PFSK-1 (cell line): ENCODE results near the gene DDX25.

Source experiments
- FOXP2 ChIP-seq: optimal IDR thresholded peaks from 2 replicates; pipeline ENCODE3; 2011; ENCODE audit warnings: borderline replicate concordance, control low read depth, inconsistent platforms; ENCODE audit not compliant: insufficient read depth; ENCODE audit errors: extremely low read length, extremely low read depth
- POLR2AphosphoS5 ChIP-seq: IDR thresholded peaks from 2 replicates; pipeline ENCODE4 v1.6.1; 2012; ENCODE audit warnings: low read depth, mild to moderate bottlenecking, control low read depth, low read length, moderate library complexity
- REST ChIP-seq, 2 experiments: IDR thresholded peaks; 2 replicates each; pipeline versions ENCODE4 v1.6.1 to v1.8.0; 2011 to 2012; ENCODE audit warnings: low read depth in 2 of 2, low read length in 2 of 2, control low read depth in 1 of 2, inconsistent platforms in 1 of 2, mild to moderate bottlenecking in 1 of 2, moderate library complexity in 1 of 2; ENCODE audit not compliant: insufficient read depth in 1 of 2
- SIN3A ChIP-seq: IDR thresholded peaks from 2 replicates; pipeline ENCODE4 v1.6.1; 2012; ENCODE audit warnings: mild to moderate bottlenecking, low read length, moderate library complexity, borderline replicate concordance; ENCODE audit not compliant: insufficient read depth
- TAF1 ChIP-seq: IDR thresholded peaks from 2 replicates; pipeline ENCODE4 v1.6.1; 2012; ENCODE audit warnings: low read length, control low read depth, borderline replicate concordance; ENCODE audit not compliant: insufficient read depth

DDX25 gene

GRCh38 chr11:125933030-125933813 is 28.9 kb downstream of the DDX25 start:
- TF ChIP-seq REST (IDR thresholded peaks at IDR 0.05; ENCODE audit: insufficient read depth in 1 of 2, low read depth in 2 of 2, low read length in 2 of 2) (no peak), POLR2AphosphoS5 (no peak), TAF1 (no peak), FOXP2 (no peak), SIN3A (no peak)

- TF ChIP-seq SIN3A (no peak), FOXP2 (no peak), TAF1 (no peak), REST (IDR thresholded peaks at IDR 0.05; ENCODE audit: insufficient read depth in 1 of 2, low read depth in 2 of 2, low read length in 2 of 2) (no peak), POLR2AphosphoS5 (no peak)
Observed at GRCh38 chr11:125934473-125934872, 30.2 kb downstream of the DDX25 start.

GRCh38 chr11:125935056-125935455 is 30.7 kb downstream of the DDX25 start:
- TF ChIP-seq FOXP2 = no peak
- no peak for TF ChIP-seq REST (IDR thresholded peaks at IDR 0.05; ENCODE audit: insufficient read depth in 1 of 2, low read depth in 2 of 2, low read length in 2 of 2)
- no peak for TF ChIP-seq POLR2AphosphoS5
- TF ChIP-seq TAF1 = no peak
- TF ChIP-seq SIN3A = no peak

GRCh38 chr11:125935618-125936199 is 31.4 kb downstream of the DDX25 start:
- TF ChIP-seq POLR2AphosphoS5 = no peak
- TF ChIP-seq TAF1 = no peak
- no peak for TF ChIP-seq FOXP2
- no peak for TF ChIP-seq REST (IDR thresholded peaks at IDR 0.05; ENCODE audit: insufficient read depth in 1 of 2, low read depth in 2 of 2, low read length in 2 of 2)
- TF ChIP-seq SIN3A = no peak

GRCh38 chr11:125938418-125938817 is 34.1 kb downstream of the DDX25 start:
- no peak for TF ChIP-seq TAF1
- TF ChIP-seq POLR2AphosphoS5 = no peak
- no peak for TF ChIP-seq SIN3A
- no peak for TF ChIP-seq FOXP2
- TF ChIP-seq REST (IDR thresholded peaks at IDR 0.05; ENCODE audit: insufficient read depth in 1 of 2, low read depth in 2 of 2, low read length in 2 of 2) = no peak
